K562 (cell line): ENCODE data around the gene ELL3. TPM values are rescaled to one million over a fixed set of nuclear protein-coding genes. Genes with fewer than 3 reads are reported as not detected.
"Not testable (repeated sequence)": the region's sequence is repeated elsewhere in the genome, so short reads cannot be mapped to it uniquely, and the experiment has no call there.

Source experiments
- ATAC-seq: fragments of 200-7000 bp; cut with Tn5 transposase; 3 replicates; pipeline ENCODE4 v1.9.1; 2020; ENCODE audit warnings: moderate library complexity
- BruUV-seq: library from RNA; stranded (reverse); fragments of 400-500 nt; replicated peaks from 2 replicates; lab custom pipeline; 2021; lab: Mats Ljungman, UMichigan
- CTCF ChIA-PET: fragments of 300-600 bp; formaldehyde crosslinking; extraction: SDS; loops from one replicate; lab custom pipeline; 2021; ENCODE audit warnings: low intra/inter-chr PET ratio; lab: Yijun Ruan, JAX
- POLR2A ChIA-PET: fragments of 300-600, 350-650 bp; sonication (Branson Sonifier 250); formaldehyde crosslinking; extraction: SDS; loops from one replicate; lab custom pipeline; 2021; ENCODE audit warnings: antibody characterized with exemption, inconsistent platforms; lab: Yijun Ruan, JAX
- DNase-seq, 4 experiments: peaks; one replicate each; pipeline versions ENCODE4 v3.0.0 to v3.0.0-alpha.2; 2011 to 2018; ENCODE audit warnings: low spot score in 3 of 4, mixed read lengths in 3 of 4; ENCODE audit errors: extremely low read depth in 1 of 4
- FAIRE-seq: peaks from 2 replicates; lab custom pipeline; 2011; peaks lifted over from hg19 to GRCh38; lab: Jason Lieb, UNC
- H2AFZ ChIP-seq: 2 replicates; pipeline ENCODE4 v1.6.0; 2011; ENCODE audit warnings: low read depth, low read length, control low read depth, inconsistent platforms
- H3K27ac ChIP-seq: fragments of 200-600 bp; 3 replicates; pipeline ENCODE4 v1.8.0; 2011; ENCODE audit warnings: low read depth, mild to moderate bottlenecking, control low read depth, inconsistent platforms, low read length, moderate library complexity, mixed read lengths; ENCODE audit errors: extremely low read depth
- H3K27me3 ChIP-seq, 2 experiments: fragments of 300-600 bp in 1 of 2; 2 replicates in 1 of 2; 3 replicates in 1 of 2; pipeline versions ENCODE4 v1.6.0 to v1.8.0; 2011; ENCODE audit warnings: inconsistent platforms in 2 of 2, low read length in 2 of 2, mild to moderate bottlenecking in 1 of 2, mixed read lengths in 1 of 2, moderate library complexity in 1 of 2; ENCODE audit not compliant: control insufficient read depth in 2 of 2, insufficient read depth in 2 of 2
- H3K36me3 ChIP-seq: fragments of 300-600 bp; 3 replicates; pipeline ENCODE4 v1.8.0; 2011; ENCODE audit warnings: mild to moderate bottlenecking, low read length, inconsistent platforms; ENCODE audit not compliant: control insufficient read depth, insufficient read depth
- H3K4me1 ChIP-seq, 2 experiments: fragments of 200-600 bp in 1 of 2; replicated peaks in 1 of 2; 2 replicates in 1 of 2; 3 replicates in 1 of 2; pipeline versions ENCODE4 v1.5.1 to v1.8.0; 2011; ENCODE audit warnings: inconsistent platforms in 2 of 2, low read length in 2 of 2, mild to moderate bottlenecking in 1 of 2, mixed read lengths in 1 of 2, moderate library complexity in 1 of 2; ENCODE audit not compliant: control insufficient read depth in 2 of 2, insufficient read depth in 2 of 2
- H3K4me2 ChIP-seq: 2 replicates; pipeline ENCODE4 v1.6.1; 2011; ENCODE audit warnings: low read length, control low read depth, inconsistent platforms, mixed read lengths; ENCODE audit not compliant: insufficient read depth
- H3K4me3 ChIP-seq: fragments of 200-600 bp; sonication (generic), shearing (Covaris generic); 2 replicates; pipeline ENCODE4 v1.5.1; 2016; ENCODE audit warnings: control low read depth, inconsistent platforms
- H3K79me2 ChIP-seq: fragments of 200-600 bp; 3 replicates; pipeline ENCODE4 v1.8.0; 2011; ENCODE audit warnings: low read length, inconsistent platforms; ENCODE audit not compliant: control insufficient read depth, insufficient read depth
- H3K9ac ChIP-seq, 2 experiments: 2 replicates each; pipeline versions ENCODE4 v1.6.0 to v1.6.1; 2011; ENCODE audit warnings: low read depth in 2 of 2, low read length in 2 of 2, control low read depth in 1 of 2, inconsistent platforms in 1 of 2, mild to moderate bottlenecking in 1 of 2, mixed read lengths in 1 of 2; ENCODE audit not compliant: insufficient read depth in 1 of 2
- H3K9me1 ChIP-seq: one replicate; pipeline ENCODE4 v1.6.0; 2011; ENCODE audit warnings: inconsistent platforms, mild to moderate bottlenecking, low read length, moderate library complexity; ENCODE audit not compliant: control insufficient read depth, insufficient read depth
- H3K9me3 ChIP-seq: replicated peaks from 2 replicates; pipeline ENCODE4 v1.5.1; 2011; ENCODE audit warnings: low read depth, low read length, inconsistent platforms; ENCODE audit not compliant: control insufficient read depth, insufficient read depth
- H4K20me1 ChIP-seq: replicated peaks from 2 replicates; pipeline ENCODE4 v1.6.1; 2011; ENCODE audit warnings: low read length, inconsistent platforms, mixed read lengths; ENCODE audit not compliant: control insufficient read depth, insufficient read depth
- ESRRA ChIP-seq: fragments of 450-650 bp; IDR thresholded peaks from 2 replicates; pipeline ENCODE4 v1.6.1; 2014; ENCODE audit warnings: low read depth, mild to moderate bottlenecking, moderate library complexity, borderline replicate concordance
- FOSL1 ChIP-seq: fragments of 200-800 bp; sonication (Bioruptor generic); conservative IDR thresholded peaks from 2 replicates; pipeline ENCODE4 v1.6.1; 2016; ENCODE audit warnings: missing genetic modification characterization, missing compliant biosample characterization
- GTF2E2 ChIP-seq: fragments of 200-800 bp; sonication (Bioruptor generic); IDR thresholded peaks from 2 replicates; pipeline ENCODE4 v1.6.1; 2016; ENCODE audit warnings: missing genetic modification characterization, missing compliant biosample characterization
- HDAC1 ChIP-seq, 2 experiments: fragments of 450-650 bp; IDR thresholded peaks; 2 replicates each; pipeline ENCODE4 v1.6.1; 2016 to 2017; ENCODE audit warnings: inconsistent platforms in 1 of 2, mild to moderate bottlenecking in 1 of 2, moderate library complexity in 1 of 2
- MLLT1 ChIP-seq, 2 experiments: fragments of 450-650 bp; IDR thresholded peaks; 2 replicates each; pipeline ENCODE4 v1.6.1; 2016
- MNT ChIP-seq, 2 experiments: fragments of 450-650 bp; conservative IDR thresholded peaks; 2 replicates each; pipeline ENCODE4 v1.6.1; 2017; ENCODE audit warnings: mild to moderate bottlenecking in 2 of 2, moderate library complexity in 2 of 2
- NKRF ChIP-seq: fragments of 450-650 bp; IDR thresholded peaks from 2 replicates; pipeline ENCODE4 v1.6.1; 2016; ENCODE audit warnings: borderline replicate concordance
- RAD51 ChIP-seq: fragments of 450-650 bp; IDR thresholded peaks from 2 replicates; pipeline ENCODE4 v1.7.1; 2016; ENCODE audit warnings: low read depth, mild to moderate bottlenecking, borderline replicate concordance
- SIN3A ChIP-seq, 2 experiments: fragments of 150-350 bp in 1 of 2; IDR thresholded peaks; 2 replicates each; pipeline ENCODE4 v1.6.1; 2011 to 2016; ENCODE audit warnings: borderline replicate concordance in 2 of 2, low read depth in 2 of 2, low read length in 2 of 2, mild to moderate bottlenecking in 2 of 2, moderate library complexity in 2 of 2; ENCODE audit not compliant: control insufficient read depth in 1 of 2
- SMARCE1 ChIP-seq: fragments of 450-650 bp; IDR thresholded peaks from 2 replicates; pipeline ENCODE4 v1.7.1; 2016; ENCODE audit warnings: mild to moderate bottlenecking
- TEAD4 ChIP-seq, 2 experiments: sonication (generic) in 1 of 2; formaldehyde crosslinking in 1 of 2; IDR thresholded peaks; 2 replicates each; pipeline versions ENCODE4 v1.6.1 to v1.8.0; 2012 to 2022; ENCODE audit warnings: borderline replicate concordance in 1 of 2, inconsistent platforms in 1 of 2, low read length in 1 of 2, mild to moderate bottlenecking in 1 of 2, missing genetic modification reagents in 1 of 2
- USF2 ChIP-seq: sonication (generic); formaldehyde crosslinking; IDR thresholded peaks from 2 replicates; pipeline ENCODE4 v1.5.0; 2020; ENCODE audit warnings: missing genetic modification reagents
- ZBTB17 ChIP-seq: fragments of 450-650 bp; formaldehyde crosslinking; IDR thresholded peaks from 2 replicates; pipeline ENCODE4 v1.4.0; 2020; ENCODE audit warnings: mild to moderate bottlenecking
- WGBS: fragments of 100-300 bp; shearing (Covaris generic); methylation state at CpG from one replicate; pipeline ENCODE4 v1.1.6; 2016; ENCODE audit warnings: low coverage, mixed read lengths; ENCODE audit not compliant: insufficient coverage; ENCODE audit errors: missing lambda C conversion rate; 5-methylcytosine and 5-hydroxymethylcytosine counted together
- in situ Hi-C: fragments of 300-500 bp; cut with MboI; formaldehyde crosslinking; loops from 4 replicates; pipeline ENCODE4 v1.15.0; 2018; ENCODE audit warnings: inconsistent platforms, mixed read lengths
- intact Hi-C: fragments of 100-400 bp; cut with micrococcal nuclease; formaldehyde crosslinking; loops from 2 replicates; pipeline ENCODE4 v1.14.2; 2022
- polyA plus RNA-seq, 8 experiments: library from polyadenylated mRNA; depleted of rRNA in 4 of 8; stranded (reverse) in 5 of 8; unstranded in 3 of 8; fragments of >200 nt; fragmentation: Nextera tagmentation in 2 of 8; fragmentation: Illumina TruSeq in 1 of 8; extraction: Ambion mirVana in 2 of 8; extraction: Trizol in 1 of 8; gene quantifications; 2 replicates each; pipeline versions ENCODE4 v1.2.1 to v1.2.3, GENCODE V29; 2011 to 2014; ENCODE audit warnings: inconsistent platforms in 1 of 8, missing spikeins in 1 of 8
- total RNA-seq, 7 experiments: library from RNA; depleted of rRNA in 6 of 7; stranded (reverse); fragments of >200 nt in 6 of 7; fragmentation: Illumina TruSeq in 2 of 7; extraction: Trizol in 2 of 7; gene quantifications; 2 replicates each; pipeline versions ENCODE4 v1.2.1 to v1.2.3, GENCODE V29; 2011 to 2021; ENCODE audit warnings: low replicate concordance in 1 of 7

ELL3 gene
- total and polyA plus RNA-seq, 9 of the 15 experiments (the other 6 are each of a cell fraction or from before 2014, with no cell fraction given): 0.80 to 5.2 (median 2.6) TPM

GRCh38 chr15:43746903-43747309 is 29.9 kb downstream of the ELL3 start:
- peak in 2 of 4 experiments; percentile 31 to 60 for DNase-seq
- Histone ChIP-seq H3K27ac (peak overlapping the region; percentile 97), H3K4me2 (peak overlapping the region; percentile 89), H3K79me2 (peaks cover 58% of the 10 kb centered on the region), H3K36me3 (peaks cover 33% of the 10 kb centered on the region), H3K4me3 (peak overlapping the region; percentile 83), H2AFZ (peak overlapping the region; percentile 76), H3K4me1 (peaks cover 11 to 13% of the 10 kb centered on the region in 2 experiments; a peak in 4 of 5 replicates), H3K9ac (peak overlapping the region; percentile 90 to 96)
- BruUV-seq; H3K27me3 ChIP-seq; CTCF ChIA-PET; H3K9me1 ChIP-seq; in situ Hi-C loops; H4K20me1 ChIP-seq; H3K9me3 ChIP-seq; intact Hi-C loops; TF ChIP-seq TEAD4 (CRISPR knock-in tag; IDR thresholded peaks at IDR 0.05; ENCODE audit: borderline replicate concordance): not testable (repeated sequence)
- POLR2A ChIA-PET: interaction anchor here (0.8 to 2.2 kb wide), 5 partner anchors 8 to 77 kb away, joined by 3 to 9 read pairs (median 4); partner anchors contain the start of gene MFAP1
- TF ChIP-seq NKRF (peak; percentile 66; the same call in 1 of the 2 replicates), TEAD4 (IDR thresholded peaks at IDR 0.05; ENCODE audit: low read length) (peak; percentile 20; the same call in 1 of the 2 replicates), SMARCE1 (peak; percentile 26; the same call in 1 of the 2 replicates), USF2 (CRISPR knock-in tag) (peak; percentile 18; the same call in 1 of the 2 replicates), FOSL1 (tag) (peak; percentile 44; the same call in 1 of the 2 replicates), RAD51 (peak; percentile 39; the same call in 1 of the 2 replicates), HDAC1 (IDR thresholded peaks at IDR 0.05) (peak in 1 of 2 experiments; percentile 55; a peak in 2 of 4 replicates), ZBTB17 (CRISPR knock-in tag) (peak; percentile 7; the same call in 1 of the 2 replicates), SIN3A (IDR thresholded peaks at IDR 0.05; ENCODE audit: borderline replicate concordance in 2 of 2, control insufficient read depth in 1 of 2, low read depth in 2 of 2, low read length in 2 of 2) (peak; percentile 10 to 42; a peak in 2 of 4 replicates), MNT (conservative IDR thresholded peaks at IDR 0.05) (peak; percentile 18 to 19; a peak in 3 of 4 replicates), GTF2E2 (tag) (0 out of 2 replicates have a peak, but pooled peaks have one; percentile 26), ESRRA (0 out of 2 replicates have a peak, but pooled peaks have one; percentile 27), MLLT1 (IDR thresholded peaks at IDR 0.05) (peak in 1 of 2 experiments; percentile 89; a peak in 2 of 4 replicates)
- peak; percentile 67 for ATAC-seq
- WGBS: under 1% methylated on average over 12 of the region's 12 CpGs
- peak; percentile 81 for FAIRE-seq
